Fibroblast of gingiva (primary cell): ENCODE data around the gene IRS1.
A peak's percentile ranks its signal among the peaks of the same experiment; 100 is the strongest.

Source experiments
- DNase-seq: peaks from one replicate; pipeline ENCODE4 v3.0.0-alpha.2; 2011; ENCODE audit warnings: low read depth

Gene IRS1

DNA sequence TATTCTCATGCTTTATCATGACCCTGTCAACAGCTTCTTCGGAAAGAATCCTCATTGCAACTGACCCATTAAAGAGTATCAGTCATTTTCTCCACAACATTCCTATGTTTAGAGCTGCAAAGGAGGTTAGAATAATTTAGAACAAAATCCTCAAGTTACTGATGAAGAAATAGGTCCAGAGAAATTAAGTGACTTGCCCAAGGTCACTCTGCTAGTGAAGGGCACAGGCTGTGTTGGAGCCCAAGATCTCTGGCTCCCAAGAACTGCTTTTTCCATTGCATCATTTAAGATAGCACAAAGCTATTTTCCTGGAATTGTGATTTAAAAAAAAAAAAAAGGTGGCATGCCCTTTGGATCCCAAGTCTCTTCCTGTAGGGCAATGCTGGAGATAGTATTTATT, 9.6 kb downstream of the IRS1 start:
- DNase-seq = peak; percentile 54

DNA sequence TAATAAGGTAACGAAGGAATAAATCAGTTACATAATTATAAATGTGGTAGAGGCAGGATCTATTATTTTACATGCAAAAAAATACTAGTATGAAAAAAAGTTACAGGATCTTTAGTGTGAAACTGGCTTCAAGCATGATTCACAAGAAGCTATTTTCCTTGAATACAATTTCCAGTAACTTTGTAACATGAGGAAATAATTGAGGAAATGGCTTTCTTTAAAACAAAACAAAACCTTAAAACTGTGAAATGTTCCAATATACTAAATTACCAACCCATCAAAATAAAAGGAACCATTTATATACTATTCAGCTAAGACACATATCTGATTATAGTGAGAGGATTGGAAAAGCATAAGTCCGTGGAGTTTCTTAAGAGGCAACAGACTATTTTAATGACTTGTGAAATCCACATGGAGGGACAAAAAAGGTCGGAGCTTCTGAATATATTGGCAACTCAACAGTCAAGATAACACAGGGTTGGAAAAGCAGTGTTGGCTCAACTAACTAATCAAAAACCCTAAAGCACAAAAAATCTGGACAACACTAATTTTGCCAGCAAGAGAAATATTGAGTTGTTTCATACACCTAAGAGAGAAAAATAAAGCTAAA, 10.6 kb downstream of the IRS1 start:
- no peak for DNase-seq

DNA sequence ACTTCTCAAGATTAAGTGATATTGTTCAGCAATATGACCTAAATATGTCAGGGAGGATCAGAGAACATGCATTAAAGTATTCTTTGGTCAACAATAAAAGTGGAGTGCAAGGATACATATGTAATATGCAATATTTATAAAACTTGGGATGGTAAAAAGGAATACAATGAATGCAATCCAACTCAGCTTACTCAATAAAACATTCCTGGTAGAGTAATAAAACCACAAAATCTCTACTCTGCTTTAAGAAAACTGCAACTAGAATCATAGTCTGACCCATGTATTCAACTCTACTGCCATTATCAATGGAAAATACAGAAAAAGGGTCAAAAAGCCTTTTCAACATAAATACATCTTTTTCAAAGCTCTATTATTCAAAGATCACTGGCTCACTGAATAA, 11.6 kb downstream of the IRS1 start:
- DNase-seq = no peak

DNA sequence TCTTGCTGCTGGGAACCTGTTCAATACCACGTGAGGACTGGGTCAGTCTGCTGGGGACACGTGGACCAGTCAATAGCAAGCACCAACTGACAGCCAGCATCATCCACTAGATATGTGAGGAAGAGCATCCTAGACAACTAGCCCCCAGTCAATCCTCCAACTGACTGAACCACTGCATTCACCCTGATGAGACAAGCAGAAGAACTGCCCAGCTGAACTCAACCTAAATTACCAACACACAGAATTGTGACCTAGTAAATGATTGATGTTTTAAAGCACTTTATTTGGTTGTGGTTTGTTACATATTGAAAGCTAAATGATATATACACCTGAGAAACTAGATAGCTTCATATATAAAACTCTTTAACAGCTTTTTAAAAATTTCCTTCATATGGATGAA, 15.7 kb downstream of the IRS1 start:
- DNase-seq = no peak

DNA sequence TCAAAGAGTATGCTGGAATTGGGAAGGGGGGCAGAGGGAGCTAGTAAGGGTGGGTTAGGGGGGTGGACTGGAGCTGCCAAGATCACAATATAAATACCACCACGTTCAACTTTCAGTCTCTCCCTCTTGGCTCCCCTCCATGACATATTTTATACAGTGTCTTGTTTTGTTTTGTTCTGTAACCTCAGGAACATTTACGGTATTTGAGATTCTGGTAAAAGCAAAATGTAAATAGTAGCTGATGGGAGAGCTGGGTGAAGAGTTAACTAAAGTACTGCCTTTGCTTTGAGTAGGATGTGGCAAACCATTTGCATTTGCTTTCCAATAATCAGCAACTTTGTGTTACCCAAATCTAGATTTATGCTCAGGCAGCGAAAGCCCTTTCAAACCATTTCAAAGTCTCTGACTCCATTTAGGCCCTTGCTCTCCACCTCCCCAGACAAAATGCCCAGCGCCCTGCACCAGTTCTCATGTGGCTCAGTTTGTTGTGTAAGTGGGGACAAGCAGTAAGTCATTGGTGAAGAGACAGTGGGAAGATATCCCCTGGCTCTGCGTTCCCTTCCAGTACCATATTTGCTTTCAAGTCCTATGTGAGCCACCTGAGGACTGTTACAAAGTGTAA, 17.4 kb downstream of the IRS1 start:
- peak; percentile 93 for DNase-seq

DNA sequence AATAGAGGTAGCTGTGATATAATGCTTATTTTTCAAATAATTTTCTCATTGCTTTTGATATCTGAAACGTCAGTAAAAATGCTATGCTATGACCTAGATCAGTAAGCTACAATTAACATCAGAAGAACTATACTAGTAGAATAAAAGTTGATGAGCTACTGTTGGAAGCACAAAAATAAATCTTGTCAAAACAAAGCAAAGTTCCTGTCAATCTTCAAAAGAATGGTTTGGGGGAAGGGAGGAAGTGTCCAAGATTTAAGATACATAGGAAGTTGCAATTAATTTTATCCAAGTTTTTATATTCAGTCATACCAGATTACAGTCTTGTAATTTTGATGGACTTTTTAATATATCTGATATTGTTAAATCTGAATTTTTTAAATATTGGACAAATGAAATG, 19.2 kb downstream of the IRS1 start:
- no peak for DNase-seq

DNA sequence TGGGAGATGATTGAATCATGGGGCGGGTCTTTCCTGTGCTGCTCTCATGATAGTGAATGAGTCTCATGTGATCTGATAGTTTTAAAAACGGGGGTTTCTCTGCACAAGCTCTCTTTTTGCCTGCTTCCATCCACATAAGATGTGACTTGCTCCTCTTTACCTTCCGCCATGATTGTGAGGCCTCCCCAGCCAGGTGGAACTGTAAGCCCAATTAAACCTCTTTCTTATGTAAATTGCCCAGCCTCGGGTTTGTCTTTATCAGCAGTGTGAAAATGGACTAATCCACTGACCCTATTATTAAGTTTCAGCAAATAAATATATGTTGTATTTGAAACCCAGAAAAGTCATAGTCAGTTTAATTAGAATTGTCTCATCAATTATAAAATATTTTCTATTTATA, 22.0 kb downstream of the IRS1 start:
- no peak for DNase-seq

DNA sequence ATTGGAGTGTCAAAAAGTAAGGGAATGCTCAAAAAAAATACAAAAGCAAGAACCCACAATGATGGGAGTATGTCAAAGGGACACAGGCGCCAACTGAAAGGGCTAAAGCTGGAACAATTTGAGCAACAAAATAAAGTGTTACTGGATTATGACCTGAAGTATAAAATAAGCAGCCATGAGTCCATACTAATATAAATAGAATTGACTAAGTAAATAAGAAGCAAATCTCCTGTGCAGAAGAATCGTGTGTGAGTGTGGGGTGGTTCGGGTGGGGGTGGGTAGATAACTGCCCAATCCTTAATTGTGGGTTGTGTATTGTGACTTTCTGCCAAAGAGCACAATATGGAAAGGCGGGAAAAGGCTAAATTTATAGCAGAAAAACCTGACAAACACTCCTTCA, 23.5 kb downstream of the IRS1 start:
- no peak for DNase-seq

DNA sequence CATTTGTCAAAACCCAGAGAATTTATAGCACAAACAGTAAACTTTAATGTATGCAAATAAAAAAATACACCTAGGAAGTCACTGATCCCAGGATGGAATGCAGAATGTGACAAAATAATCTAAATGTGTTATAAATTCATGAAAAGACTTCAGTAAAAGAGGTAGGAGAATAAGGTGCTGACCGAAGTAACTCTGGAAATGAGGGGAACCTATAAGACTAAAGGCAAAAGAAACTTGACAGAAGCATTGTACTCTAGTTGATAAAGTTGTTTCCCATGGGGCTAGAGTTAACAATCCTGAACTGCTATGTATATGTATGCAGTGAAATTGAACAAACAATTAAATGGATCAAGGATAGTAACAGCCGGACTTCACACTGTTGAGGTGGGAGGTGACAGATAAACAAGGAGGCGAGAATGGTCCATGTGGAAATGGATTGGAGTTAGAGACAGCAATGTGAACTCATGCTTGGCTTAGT, 24.5 kb downstream of the IRS1 start:
- no peak for DNase-seq

DNA sequence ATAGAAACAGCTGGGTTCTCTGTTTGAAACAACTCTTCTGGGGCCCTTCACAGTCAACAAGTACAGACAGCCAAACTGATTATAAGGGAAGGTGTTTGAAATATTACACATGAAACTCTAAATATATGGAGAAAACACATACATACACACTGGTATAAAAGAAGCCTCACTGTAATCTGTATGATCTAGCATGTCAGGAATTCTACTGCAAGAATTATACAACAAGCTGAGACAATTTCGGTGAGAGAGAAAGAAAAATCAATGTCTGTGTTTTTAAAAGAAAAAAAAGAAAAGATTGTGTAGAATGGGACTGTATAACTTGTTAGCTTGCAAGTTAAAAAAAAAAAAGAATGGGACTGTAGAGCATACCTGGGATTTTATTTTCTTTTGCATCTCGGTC, 26.3 kb downstream of the IRS1 start:
- DNase-seq = no peak

DNA sequence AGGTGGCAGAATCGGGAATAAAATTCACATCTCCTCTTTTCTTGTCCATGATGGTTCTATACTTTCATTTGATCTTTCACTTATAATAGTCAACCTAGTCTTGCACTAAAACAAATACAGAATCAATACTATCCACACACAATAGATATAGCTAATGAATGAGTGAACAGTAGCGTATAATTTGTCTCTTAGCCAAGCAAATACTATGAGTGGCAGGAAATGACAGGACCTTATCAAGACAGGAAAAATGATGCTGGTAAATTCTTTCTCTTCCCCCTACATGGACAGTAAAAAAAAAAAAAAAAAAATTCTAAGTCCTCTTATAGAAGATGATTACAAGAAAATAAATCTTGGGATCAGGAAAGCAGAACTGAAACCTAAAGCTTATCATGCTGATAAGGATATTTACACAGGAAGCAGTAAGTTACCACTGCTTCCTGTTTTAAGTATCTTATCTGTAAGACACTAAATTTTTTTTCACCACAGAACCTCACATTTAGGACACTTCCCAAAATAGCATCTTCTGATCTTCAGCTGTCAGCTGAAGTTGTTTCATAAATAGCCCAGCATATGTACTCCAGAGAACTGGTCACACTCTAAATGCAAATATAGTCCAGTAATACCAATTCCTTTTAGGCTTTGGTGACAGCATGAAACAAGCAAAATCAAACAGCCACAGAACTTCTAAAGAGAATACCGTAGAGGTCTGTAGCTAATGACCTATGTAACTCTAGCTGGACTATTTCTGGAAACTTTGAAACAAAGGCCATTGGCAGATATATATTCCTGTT, 27.0 kb downstream of the IRS1 start:
- DNase-seq = no peak

DNA sequence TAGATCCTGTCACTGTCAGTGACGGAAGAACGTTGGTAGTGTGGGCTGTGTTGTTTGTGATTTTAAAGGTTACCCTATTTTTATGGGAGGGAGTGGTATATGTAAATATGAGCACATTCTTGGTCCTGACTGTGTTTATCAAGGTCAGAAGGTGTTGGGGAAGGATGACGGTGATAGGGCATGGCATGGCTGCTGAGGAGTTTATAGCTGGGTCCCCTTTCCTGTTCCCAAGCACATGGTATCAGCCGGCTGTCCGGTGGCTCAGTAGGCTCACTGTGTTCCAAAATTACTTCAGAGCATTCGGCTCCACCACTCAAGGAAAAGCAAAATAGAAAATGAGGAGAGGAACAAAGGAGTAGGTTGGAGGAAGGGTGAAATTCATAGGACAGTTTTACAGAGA, 28.6 kb downstream of the IRS1 start:
- DNase-seq = no peak

DNA sequence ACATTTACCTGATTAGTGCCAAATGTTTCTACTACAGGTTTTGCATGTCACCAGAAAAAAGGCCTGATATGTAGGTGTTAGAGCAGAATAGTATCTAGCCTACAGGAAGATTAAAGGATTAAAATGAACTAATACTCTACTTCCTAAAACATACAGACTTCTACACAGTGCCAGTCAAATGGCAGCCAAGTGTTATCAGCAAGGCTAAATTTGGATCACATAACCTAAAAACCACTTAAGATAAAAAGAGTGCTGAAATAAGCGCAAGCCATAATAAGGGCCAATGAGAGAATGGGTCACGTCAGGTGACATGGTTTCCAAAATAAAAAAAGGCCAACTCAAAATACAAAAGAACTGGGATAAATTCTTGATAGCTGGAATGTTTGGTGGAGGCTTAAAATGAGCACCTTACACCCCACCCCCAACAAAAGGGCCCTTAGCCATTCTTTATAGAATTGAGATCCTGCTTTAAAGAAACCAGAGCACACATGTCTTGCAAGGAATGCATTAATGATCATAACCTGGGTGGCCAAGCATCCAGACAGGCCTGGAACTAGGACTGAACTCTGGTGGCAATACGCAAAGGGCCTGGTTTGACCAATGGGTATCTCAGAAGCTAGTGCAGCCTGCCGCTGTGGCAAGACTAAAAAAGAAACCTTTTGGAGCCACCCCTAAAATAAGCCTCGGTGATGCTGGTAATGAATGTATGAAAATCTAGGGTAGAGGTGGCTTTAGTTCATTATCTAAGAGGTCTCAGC, 32.4 kb downstream of the IRS1 start:
- DNase-seq = no peak

DNA sequence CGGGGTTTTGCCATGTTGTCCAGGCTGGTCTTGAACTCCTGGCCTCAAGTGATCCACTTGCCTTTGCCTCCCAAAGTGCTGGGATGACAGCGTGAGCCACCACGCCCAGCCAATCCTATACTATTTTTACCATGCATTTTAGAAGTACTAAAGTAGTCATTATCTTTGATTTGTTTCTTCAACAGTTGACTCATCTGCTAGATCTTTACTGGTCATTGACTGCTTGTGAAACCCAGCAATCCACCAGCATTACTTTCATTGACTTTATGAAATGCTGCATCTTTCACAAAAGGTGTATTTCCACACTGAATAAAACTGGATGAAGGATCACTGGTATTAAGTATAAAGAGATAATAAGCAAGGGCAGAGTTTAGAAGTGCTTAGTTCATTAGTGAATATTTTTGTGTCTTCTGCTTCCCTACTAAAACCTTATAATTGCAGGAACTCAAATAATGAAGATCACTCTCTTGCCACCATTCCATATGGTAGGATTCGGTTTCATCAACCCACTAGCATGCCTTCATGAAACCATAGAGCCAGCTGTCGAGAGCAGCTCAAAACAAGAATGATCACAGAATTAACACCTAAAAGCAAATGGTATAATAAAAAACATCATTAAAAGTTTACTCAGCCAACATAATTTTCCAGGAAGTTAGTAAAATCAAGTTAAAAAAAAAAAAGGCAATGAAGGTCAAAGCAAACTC, 33.1 kb downstream of the IRS1 start:
- peak; percentile 41 for DNase-seq

DNA sequence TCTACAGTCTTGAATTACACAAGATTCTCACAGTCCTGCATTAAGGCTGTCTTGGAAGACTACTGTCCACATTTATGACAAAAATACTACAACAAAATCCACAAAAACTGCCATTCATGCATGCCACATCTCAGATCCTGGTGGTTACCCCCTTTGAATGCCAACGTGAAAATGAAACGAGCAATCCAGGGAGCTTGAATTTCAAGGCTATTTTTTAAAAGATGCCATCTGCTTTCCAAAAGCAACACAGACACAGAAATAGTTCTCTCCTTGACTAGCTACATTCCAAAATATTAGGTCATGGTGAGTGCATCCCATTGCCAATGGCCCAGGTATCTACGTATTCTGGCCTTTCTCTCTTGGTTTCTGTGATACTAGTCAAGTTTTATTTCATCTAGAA, 36.3 kb downstream of the IRS1 start:
- DNase-seq = peak; percentile 41

DNA sequence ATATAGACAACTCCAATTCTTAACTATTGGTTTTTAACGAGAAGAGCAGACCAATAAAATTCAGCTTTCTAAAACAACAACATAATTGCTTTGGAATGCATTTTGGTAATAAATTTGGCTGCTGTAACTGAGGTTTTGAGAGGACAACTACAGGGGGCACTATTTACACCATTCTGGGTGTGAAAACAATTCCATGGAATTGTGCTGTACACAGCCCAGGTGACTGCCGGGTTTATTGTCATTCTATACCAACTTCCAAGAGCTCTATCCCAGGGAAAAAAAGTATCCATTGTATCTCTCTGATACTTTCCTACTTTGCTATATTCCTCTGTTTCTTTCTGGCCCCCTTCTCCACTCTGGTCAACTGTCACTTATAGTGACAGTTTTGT, 38.4 kb downstream of the IRS1 start:
- DNase-seq = no peak

DNA sequence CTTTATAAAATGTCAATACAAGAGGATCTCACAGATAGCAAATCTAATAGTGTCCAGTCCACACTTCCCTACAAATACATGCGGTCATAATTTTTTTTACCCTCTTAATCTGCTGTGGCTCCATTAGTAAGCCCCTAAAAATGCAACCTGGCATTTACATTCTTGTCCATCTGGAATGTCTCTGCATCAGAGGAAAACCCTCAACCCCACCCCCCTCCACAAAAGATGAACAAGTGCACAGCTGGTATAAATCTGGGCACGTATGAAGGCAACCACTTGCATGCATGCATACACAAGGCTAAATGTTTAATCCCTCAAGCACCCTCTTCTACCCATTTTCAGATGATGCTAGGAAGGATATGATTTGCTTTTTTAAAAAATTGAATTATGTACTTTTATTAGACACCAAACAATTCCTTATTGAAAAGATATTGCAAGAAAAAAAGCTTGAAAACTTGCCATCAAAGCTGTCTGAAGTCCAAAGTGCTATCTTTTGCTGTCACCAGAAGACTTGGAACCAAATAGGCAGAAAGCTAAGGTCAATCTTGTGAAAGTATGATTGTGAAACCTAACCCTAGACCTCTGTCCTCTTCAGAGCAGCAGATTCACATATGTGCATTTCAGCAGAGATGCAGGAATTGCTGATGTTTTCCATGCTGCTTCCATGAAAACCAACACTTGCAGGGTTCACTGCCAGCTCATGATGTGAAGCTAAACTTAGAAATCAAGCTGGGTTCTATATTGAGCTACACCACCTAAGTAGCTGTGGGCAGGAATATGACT, 39.0 kb downstream of the IRS1 start:
- DNase-seq = peak; percentile 93

DNA sequence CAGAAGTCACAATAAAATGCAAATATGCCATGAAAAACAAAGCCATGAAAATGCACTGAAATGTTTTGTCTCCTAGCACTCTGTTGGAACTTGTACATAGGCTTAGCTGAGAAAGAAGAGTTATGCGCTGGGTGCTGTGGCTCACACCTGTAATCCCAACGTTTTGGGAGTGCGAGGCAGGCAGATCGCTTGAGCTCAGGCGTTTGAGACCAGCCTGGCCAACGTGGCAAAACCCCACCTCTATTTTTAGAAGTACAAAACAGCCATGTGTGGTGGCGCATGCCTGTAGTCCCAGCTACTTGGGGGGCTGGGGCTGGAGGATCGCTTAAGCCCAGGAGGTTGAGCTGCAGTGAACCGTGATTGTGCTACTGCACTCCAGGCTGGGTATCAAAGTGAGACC, 39.9 kb downstream of the IRS1 start:
- no peak for DNase-seq

DNA sequence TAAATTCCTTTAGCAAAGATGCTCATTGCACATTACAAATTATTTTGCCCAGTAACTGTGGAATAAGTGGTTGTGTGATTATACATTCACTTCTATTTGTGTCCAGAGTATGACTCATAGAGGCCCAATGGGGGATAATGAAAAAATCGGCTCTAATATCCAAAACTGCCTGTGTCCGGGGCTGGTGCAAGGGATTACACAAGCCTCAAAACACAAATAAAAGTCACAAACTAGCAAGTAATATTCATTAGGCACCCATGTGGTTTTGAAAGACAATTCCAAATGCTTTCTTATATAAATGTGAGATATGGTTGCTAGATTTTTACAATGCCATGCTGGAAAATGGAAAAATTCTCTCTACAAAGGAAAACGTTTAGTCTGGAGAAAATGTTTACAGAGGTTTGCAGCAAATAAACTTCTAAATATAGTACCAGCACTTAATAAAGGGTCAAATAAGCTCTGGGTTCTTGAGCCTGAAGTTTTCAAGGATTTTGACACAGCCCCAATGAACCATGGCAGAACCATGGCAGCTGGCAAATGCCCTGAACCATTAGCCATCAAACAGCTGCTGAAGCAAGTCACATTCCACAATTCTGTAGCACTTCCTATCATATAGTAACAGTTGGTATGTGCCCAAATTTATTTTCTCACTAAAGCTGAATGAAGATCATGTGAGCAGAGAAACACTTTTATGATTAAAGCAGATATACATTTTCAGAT, 40.5 kb downstream of the IRS1 start:
- peak; percentile 91 for DNase-seq

DNA sequence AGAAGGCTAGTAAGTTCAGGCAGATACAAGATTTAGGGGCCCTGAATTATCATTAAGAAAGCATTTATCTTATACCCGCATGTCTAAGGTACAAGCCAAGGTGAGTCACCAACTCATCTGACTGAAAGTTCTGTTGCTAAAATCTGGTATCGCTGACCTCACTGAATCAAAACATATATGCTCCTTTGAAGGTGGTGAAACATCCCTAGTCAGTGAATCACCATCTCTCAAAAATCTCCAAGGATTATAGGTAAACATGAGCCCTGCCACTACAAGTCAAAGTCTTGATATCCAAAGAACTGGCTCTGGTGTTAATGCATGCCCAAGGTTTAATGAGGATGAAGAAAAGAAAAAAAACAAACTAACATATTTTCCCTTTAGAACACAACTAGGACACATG, 43.5 kb downstream of the IRS1 start:
- DNase-seq = peak; percentile 60

DNA sequence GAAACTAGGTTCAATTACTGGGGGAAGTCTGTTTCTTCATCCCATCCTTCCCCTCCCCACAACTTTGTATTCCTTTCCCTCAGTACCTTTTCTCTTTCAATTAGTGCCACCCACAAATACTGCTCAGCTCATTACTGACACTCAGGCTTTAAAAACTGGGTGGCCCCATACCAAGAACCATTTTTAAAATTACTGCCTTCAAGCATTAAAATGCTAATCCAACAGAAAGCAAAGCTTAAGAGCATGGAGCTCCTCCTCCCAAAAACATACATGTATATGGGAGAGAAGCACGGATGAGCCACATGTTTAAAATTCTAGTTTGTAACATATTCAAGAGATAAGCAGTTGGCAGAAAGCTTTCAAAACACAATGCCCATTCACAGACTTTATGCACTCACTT, 44.0 kb downstream of the IRS1 start:
- no peak for DNase-seq
